ENCODE data around the gene RNF207. TPM values are rescaled to one million over a fixed set of nuclear protein-coding genes. Genes with fewer than 3 reads are reported as not detected.

RNF207 gene
- total RNA-seq, 5 donors from 2014 or later (not counting 1 experiment from before 2014, with no cell fraction given), result 4.7 to 9.7 (median 6.9) TPM

DNA sequence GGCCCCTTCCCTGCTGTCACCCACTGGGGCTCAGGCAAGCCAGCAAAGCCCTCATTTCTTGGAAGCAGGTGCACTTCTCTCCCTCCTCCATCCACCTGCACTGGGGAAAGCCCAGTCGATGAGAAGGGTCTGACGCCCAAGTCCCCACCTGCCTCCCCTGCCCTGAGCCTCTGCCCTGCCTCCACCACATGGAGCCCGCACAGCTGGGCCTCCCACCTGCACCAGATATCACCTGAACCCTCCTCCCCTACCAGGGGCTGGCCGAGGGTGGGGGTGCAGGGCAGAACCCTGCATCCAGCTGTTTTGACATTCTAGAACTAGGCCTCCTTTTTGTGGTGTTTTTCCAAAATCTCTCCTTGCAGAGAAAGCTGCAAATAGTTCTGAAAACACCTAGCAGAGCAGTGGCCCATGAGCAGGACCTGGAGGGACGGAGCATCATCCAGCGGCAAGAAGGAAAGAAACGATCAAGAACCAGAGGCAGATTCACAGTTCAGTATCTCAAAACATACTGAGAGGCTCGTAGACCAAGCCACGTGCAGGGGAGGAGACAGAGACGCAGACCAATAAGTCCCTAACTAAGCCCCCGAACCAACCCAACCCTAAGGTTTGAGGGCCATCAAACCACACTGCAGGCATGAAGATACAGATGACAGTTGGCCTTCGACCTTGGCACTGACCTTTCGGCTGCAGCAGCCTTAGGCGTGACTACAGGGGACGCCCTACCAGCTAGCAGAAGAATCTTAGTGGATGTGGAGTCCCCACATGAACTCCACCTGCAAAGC is 42.5 kb upstream of the RNF207 start:
- no peak for ATAC-seq (replicated peaks in 1 of 4)
- Histone ChIP-seq H3K27ac (ENCODE audit: low read length) (no peak overlapping the region), H3K9me3 (no peaks in the 10 kb centered on the region), H3K4me1 (ENCODE audit: control insufficient read depth in 1 of 2, extremely low read depth in 1 of 2, insufficient read depth in 2 of 2, low read length in 2 of 2) (no peaks in the 10 kb centered on the region), H3K4me3 (ENCODE audit: control insufficient read depth in 1 of 2, extremely low read depth in 1 of 2, low read length in 1 of 2) (no peak overlapping the region), H3K27me3 (replicated peaks in 1 of 2; ENCODE audit: control insufficient read depth in 2 of 2, extremely low read depth in 1 of 2, insufficient read depth in 2 of 2, low read length in 1 of 2) (peaks cover 0 to 53% of the 10 kb centered on the region in 2 experiments), H3K36me3 (ENCODE audit: control insufficient read depth in 2 of 2, extremely low read depth in 1 of 2, insufficient read depth in 1 of 2, low read length in 1 of 2) (no peaks in the 10 kb centered on the region)
- WGBS (ENCODE audit: insufficient coverage), result 83% methylated on average over 11 of the region's 15 CpGs
- Mint-ChIP-seq H3K9me3 (no peaks in the 10 kb centered on the region), H3K27ac (no peak overlapping the region), H3K27me3 (peaks cover 18 to 36% of the 10 kb centered on the region in 2 donors), H3K4me1 (no peaks in the 10 kb centered on the region), H3K36me3 (no peaks in the 10 kb centered on the region), H3K4me3 (no peak overlapping the region)
- ChIA-PET POLR2A (no interaction called here), CTCF (no interaction called here)
- DNase-seq, result no peak

DNA sequence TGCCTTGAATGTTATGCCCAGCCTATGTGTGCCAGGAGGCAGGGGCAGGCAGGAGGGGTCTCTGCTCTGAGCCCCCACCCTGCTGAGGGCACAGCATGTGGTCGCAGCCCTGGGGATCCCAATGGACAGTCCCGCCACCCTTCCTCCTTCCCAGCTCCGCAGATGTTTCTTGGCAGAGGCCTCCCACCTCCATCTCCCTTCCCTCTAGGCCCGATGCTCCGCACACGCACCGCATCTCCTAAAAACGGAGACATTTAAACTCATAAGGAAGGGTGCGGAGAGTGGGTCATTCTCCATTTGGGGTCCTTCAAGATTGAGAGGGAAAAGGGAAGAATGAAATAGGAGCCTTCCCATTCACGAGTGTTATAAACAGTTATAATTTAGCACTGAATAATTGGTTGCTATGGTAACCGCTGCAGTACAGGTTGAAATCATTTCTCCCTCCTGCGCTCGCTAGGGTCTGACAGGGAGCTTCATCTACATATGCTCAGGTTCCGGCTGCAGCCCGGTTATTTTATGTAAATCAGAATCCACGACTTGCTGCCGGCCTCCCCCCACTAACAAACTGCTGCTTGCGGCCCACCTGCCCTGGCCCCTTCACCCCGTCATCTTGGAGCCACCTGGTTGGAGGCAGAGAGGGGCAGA is 41.8 kb upstream of the RNF207 start:
- no peak overlapping the region for H3K4me3 Mint-ChIP-seq
- H3K4me1 Mint-ChIP-seq, result no peaks in the 10 kb centered on the region
- H3K27me3 Mint-ChIP-seq, result peaks cover 15 to 33% of the 10 kb centered on the region in 2 donors
- H3K27ac ChIP-seq (ENCODE audit: low read length), result no peak overlapping the region
- ChIA-PET CTCF (interaction anchor here in 1 of 2 donors (0.5 kb wide), 1 partner anchor 1067 kb away, joined by 3 read pairs; no protein-coding TSS in a partner anchor), POLR2A (no interaction called here)
- H3K36me3 Mint-ChIP-seq, result no peaks in the 10 kb centered on the region
- peaks cover 0 to 54% of the 10 kb centered on the region in 2 experiments for H3K27me3 ChIP-seq (replicated peaks in 1 of 2; ENCODE audit: control insufficient read depth in 2 of 2, extremely low read depth in 1 of 2, insufficient read depth in 2 of 2, low read length in 1 of 2)
- WGBS (ENCODE audit: insufficient coverage), result no CpG with 5 or more reads among the region's 19 CpGs
- ATAC-seq (replicated peaks in 1 of 4) (no peak), DNase-seq (no peak)
- H3K9me3 Mint-ChIP-seq, result no peaks in the 10 kb centered on the region
- H3K27ac Mint-ChIP-seq, result no peak overlapping the region
- no peaks in the 10 kb centered on the region for H3K4me1 ChIP-seq (ENCODE audit: control insufficient read depth in 1 of 2, extremely low read depth in 1 of 2, insufficient read depth in 2 of 2, low read length in 2 of 2)
- no peak overlapping the region for H3K4me3 ChIP-seq (ENCODE audit: control insufficient read depth in 1 of 2, extremely low read depth in 1 of 2, low read length in 1 of 2)
- no peaks in the 10 kb centered on the region for H3K36me3 ChIP-seq (ENCODE audit: control insufficient read depth in 2 of 2, extremely low read depth in 1 of 2, insufficient read depth in 1 of 2, low read length in 1 of 2)
- no peaks in the 10 kb centered on the region for H3K9me3 ChIP-seq

DNA sequence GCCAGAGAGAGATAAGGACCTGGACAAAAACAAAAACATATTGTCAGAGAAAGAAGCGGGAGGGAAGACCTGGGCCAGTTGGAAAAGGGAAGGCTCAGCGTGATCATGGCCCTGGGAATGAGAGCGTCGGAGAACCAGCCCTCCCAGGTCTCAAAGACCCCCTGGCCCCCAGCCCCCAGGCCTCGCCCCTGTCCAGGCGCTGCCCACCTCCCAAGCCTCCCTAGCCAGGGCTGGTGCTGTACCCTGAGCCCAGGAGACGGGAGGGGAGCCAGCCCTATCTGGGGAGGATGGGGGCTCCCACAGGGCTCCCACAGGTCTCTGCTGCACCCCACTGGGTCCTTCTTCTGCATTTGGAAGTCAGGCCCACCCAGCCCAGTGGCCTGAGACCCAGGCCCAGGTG is 40.9 kb upstream of the RNF207 start:
- 90% methylated on average over 2 of the region's 7 CpGs for WGBS (ENCODE audit: insufficient coverage)
- DNase-seq, result no peak
- CTCF ChIA-PET, result no interaction called here

DNA sequence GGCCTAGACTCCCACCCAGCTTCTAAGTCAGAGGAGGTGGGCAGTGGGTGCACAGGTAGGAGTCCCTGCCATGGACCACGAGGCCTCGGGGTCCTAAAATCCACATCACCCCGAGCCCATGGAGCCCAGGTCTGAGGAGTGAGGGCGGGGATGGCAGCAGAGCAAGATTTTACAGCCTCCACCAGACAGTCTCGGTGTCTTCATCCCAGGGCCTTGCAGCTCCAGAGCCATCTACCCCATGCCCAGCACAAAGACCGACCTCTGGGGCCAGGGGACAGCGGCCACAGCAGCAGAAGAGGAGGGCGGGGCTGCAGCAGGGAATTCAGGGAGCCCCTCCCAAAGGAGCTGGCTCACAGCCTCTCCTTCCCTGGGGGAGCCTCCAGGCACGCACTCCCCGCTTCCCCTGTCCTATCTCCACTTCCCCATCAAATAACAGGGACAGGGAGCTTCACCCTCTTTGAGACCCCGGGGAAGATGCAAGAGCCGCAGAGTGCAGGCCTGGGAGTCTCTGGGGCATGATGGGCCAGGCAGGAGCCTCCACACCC is 40.4 kb upstream of the RNF207 start:
- H3K27me3 ChIP-seq (replicated peaks in 1 of 2; ENCODE audit: control insufficient read depth in 2 of 2, extremely low read depth in 1 of 2, insufficient read depth in 2 of 2, low read length in 1 of 2), result peaks cover 0 to 57% of the 10 kb centered on the region in 2 experiments
- Mint-ChIP-seq H3K9me3 (no peaks in the 10 kb centered on the region), H3K27me3 (peaks cover 7 to 34% of the 10 kb centered on the region in 2 donors), H3K4me1 (no peaks in the 10 kb centered on the region), H3K27ac (no peak overlapping the region), H3K36me3 (no peaks in the 10 kb centered on the region), H3K4me3 (no peak overlapping the region)
- no peaks in the 10 kb centered on the region for H3K9me3 ChIP-seq
- ATAC-seq (replicated peaks in 1 of 4) (no peak), DNase-seq (no peak)
- H3K27ac ChIP-seq (ENCODE audit: low read length), result no peak overlapping the region
- CTCF ChIA-PET, result no interaction called here
- H3K4me3 ChIP-seq (ENCODE audit: control insufficient read depth in 1 of 2, extremely low read depth in 1 of 2, low read length in 1 of 2), result no peak overlapping the region
- POLR2A ChIA-PET, result no interaction called here
- H3K4me1 ChIP-seq (ENCODE audit: control insufficient read depth in 1 of 2, extremely low read depth in 1 of 2, insufficient read depth in 2 of 2, low read length in 2 of 2), result no peaks in the 10 kb centered on the region
- 46% methylated on average over 4 of the region's 12 CpGs for WGBS (ENCODE audit: insufficient coverage)
- no peaks in the 10 kb centered on the region for H3K36me3 ChIP-seq (ENCODE audit: control insufficient read depth in 2 of 2, extremely low read depth in 1 of 2, insufficient read depth in 1 of 2, low read length in 1 of 2)

More for the DNA sequence above, 40.9 kb upstream of the RNF207 start:
- no peak overlapping the region for H3K27ac ChIP-seq (ENCODE audit: low read length)
- no peak overlapping the region for H3K4me3 ChIP-seq (ENCODE audit: control insufficient read depth in 1 of 2, extremely low read depth in 1 of 2, low read length in 1 of 2)
- Mint-ChIP-seq H3K27me3 (peaks cover 7 to 34% of the 10 kb centered on the region in 2 donors), H3K4me1 (no peaks in the 10 kb centered on the region), H3K36me3 (no peaks in the 10 kb centered on the region), H3K27ac (no peak overlapping the region), H3K9me3 (no peaks in the 10 kb centered on the region), H3K4me3 (no peak overlapping the region)
- H3K36me3 ChIP-seq (ENCODE audit: control insufficient read depth in 2 of 2, extremely low read depth in 1 of 2, insufficient read depth in 1 of 2, low read length in 1 of 2), result no peaks in the 10 kb centered on the region
- peaks cover 0 to 56% of the 10 kb centered on the region in 2 experiments for H3K27me3 ChIP-seq (replicated peaks in 1 of 2; ENCODE audit: control insufficient read depth in 2 of 2, extremely low read depth in 1 of 2, insufficient read depth in 2 of 2, low read length in 1 of 2)
- no peaks in the 10 kb centered on the region for H3K4me1 ChIP-seq (ENCODE audit: control insufficient read depth in 1 of 2, extremely low read depth in 1 of 2, insufficient read depth in 2 of 2, low read length in 2 of 2)
- H3K9me3 ChIP-seq, result no peaks in the 10 kb centered on the region
- POLR2A ChIA-PET, result no interaction called here
- ATAC-seq (replicated peaks in 1 of 4), result no peak

DNA sequence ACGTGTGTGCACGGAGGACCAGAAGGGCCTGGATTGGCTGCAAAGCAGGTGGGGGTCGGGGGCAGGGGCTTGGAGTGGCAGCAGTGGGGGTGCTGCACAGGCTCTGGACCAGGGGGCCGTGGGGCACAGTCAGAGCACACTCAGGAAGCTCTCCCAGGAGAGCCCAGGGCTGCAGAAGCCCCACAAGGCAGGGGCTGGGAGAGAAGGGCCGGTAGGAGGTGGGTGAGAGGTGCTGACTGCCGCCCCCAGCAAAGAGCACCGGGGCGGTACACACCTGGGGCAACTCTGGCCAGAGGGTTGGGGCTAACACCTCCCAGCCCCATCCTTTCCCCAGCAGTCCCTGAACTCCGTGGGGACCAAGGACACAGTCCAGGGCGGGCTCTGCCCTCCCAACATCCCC is 39.7 kb upstream of the RNF207 start:
- ChIA-PET CTCF (no interaction called here), POLR2A (no interaction called here)
- WGBS (ENCODE audit: insufficient coverage), result 40% methylated on average over 1 of the region's 10 CpGs
- Mint-ChIP-seq H3K9me3 (no peaks in the 10 kb centered on the region), H3K27ac (no peak overlapping the region), H3K27me3 (peaks cover 3 to 29% of the 10 kb centered on the region in 2 donors), H3K36me3 (no peaks in the 10 kb centered on the region), H3K4me3 (no peak overlapping the region), H3K4me1 (no peaks in the 10 kb centered on the region)
- DNase-seq (no peak), ATAC-seq (replicated peaks in 1 of 4) (no peak)
- no peak overlapping the region for H3K4me3 ChIP-seq (ENCODE audit: control insufficient read depth in 1 of 2, extremely low read depth in 1 of 2, low read length in 1 of 2)
- H3K9me3 ChIP-seq, result no peaks in the 10 kb centered on the region
- no peaks in the 10 kb centered on the region for H3K36me3 ChIP-seq (ENCODE audit: control insufficient read depth in 2 of 2, extremely low read depth in 1 of 2, insufficient read depth in 1 of 2, low read length in 1 of 2)
- H3K27me3 ChIP-seq (replicated peaks in 1 of 2; ENCODE audit: control insufficient read depth in 2 of 2, extremely low read depth in 1 of 2, insufficient read depth in 2 of 2, low read length in 1 of 2), result peaks cover 0 to 57% of the 10 kb centered on the region in 2 experiments
- H3K27ac ChIP-seq (ENCODE audit: low read length), result no peak overlapping the region
- H3K4me1 ChIP-seq (ENCODE audit: control insufficient read depth in 1 of 2, extremely low read depth in 1 of 2, insufficient read depth in 2 of 2, low read length in 2 of 2), result no peaks in the 10 kb centered on the region

DNA sequence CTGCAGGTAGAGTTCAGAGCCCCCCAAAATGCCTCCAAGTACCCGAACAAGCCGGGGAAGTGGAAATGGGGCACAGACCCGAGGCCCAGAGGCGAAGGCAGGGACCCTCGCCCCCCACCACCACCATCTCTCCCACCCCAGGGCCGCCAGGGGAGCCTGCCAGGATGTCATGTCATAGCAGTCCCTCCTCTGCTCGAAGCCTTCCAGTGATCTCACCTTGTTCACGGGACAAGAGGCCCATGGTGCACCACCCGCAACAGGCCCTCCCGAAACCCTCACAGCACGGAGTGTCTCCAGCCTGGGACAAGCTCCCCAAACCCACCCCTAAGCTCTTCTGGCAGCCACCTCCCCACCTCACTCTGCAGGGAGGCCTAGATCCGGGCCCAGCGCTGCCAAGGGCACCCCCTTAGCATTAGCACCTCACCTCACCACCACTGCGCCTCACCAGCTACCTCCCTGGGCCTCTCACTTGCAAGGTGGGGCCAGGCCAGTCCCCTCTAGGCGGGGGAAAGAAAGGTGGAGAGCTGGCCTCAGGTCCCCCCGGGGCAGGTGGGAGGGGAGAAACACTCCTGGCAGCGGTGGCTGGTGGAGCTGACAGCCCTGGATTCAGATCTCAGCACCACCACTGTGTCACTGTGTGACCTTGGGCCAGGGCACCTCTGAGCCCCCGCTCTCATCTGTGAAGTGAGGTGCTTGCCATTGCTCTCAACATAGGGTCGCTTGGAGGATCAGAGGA is 39.1 kb upstream of the RNF207 start:
- DNase-seq, result no peak
- ATAC-seq (replicated peaks in 1 of 4), result no peak
- Mint-ChIP-seq H3K4me1 (no peaks in the 10 kb centered on the region), H3K4me3 (no peak overlapping the region), H3K27me3 (peaks cover 3 to 35% of the 10 kb centered on the region in 2 donors), H3K36me3 (no peaks in the 10 kb centered on the region), H3K27ac (no peak overlapping the region), H3K9me3 (no peaks in the 10 kb centered on the region)
- Histone ChIP-seq H3K4me3 (ENCODE audit: control insufficient read depth in 1 of 2, extremely low read depth in 1 of 2, low read length in 1 of 2) (no peak overlapping the region), H3K27me3 (replicated peaks in 1 of 2; ENCODE audit: control insufficient read depth in 2 of 2, extremely low read depth in 1 of 2, insufficient read depth in 2 of 2, low read length in 1 of 2) (peaks cover 0 to 57% of the 10 kb centered on the region in 2 experiments), H3K9me3 (no peaks in the 10 kb centered on the region), H3K4me1 (ENCODE audit: control insufficient read depth in 1 of 2, extremely low read depth in 1 of 2, insufficient read depth in 2 of 2, low read length in 2 of 2) (no peaks in the 10 kb centered on the region), H3K27ac (ENCODE audit: low read length) (no peak overlapping the region), H3K36me3 (ENCODE audit: control insufficient read depth in 2 of 2, extremely low read depth in 1 of 2, insufficient read depth in 1 of 2, low read length in 1 of 2) (no peaks in the 10 kb centered on the region)
- WGBS (ENCODE audit: insufficient coverage), result 74% methylated on average over 17 of the region's 19 CpGs
- CTCF ChIA-PET, result interaction anchor here in 1 of 2 donors (0.6 kb wide), 1 partner anchor 556 kb away, joined by 10 read pairs; no protein-coding TSS in a partner anchor
- POLR2A ChIA-PET, result no interaction called here

All from T-cell (primary cell).